Liver (tissue), 3 donors: ENCODE measurements around the gene RBMS3.

ENCODE experiments used
- ATF3 ChIP-seq: IDR thresholded peaks from 2 replicates; pipeline ENCODE4 v1.6.1; 2016; ENCODE audit warnings: antibody characterized with exemption
- FOXA1 ChIP-seq: IDR thresholded peaks from 2 replicates; pipeline ENCODE4 v1.6.1; 2016; ENCODE audit warnings: antibody characterized with exemption
- TAF1 ChIP-seq: conservative IDR thresholded peaks from 2 replicates; pipeline ENCODE4 v1.6.1; 2016; ENCODE audit warnings: antibody characterized with exemption, mild to moderate bottlenecking
- TF ChIP-seq, protein P1 (sequence below): fragments of 150-350 bp; IDR thresholded peaks from 2 replicates; pipeline ENCODE4 v1.5.1; 2017; ENCODE audit warnings: improper control_type of control experiment, low read depth, low read length; ENCODE audit not compliant: missing input control
- TF ChIP-seq, protein P2 (sequence below): IDR thresholded peaks from 2 replicates; pipeline ENCODE4 v1.6.1; 2016; ENCODE audit warnings: antibody characterized with exemption
- TF ChIP-seq, protein P3 (sequence below): IDR thresholded peaks from 2 replicates; pipeline ENCODE4 v1.6.1; 2016; ENCODE audit warnings: antibody characterized with exemption, mild to moderate bottlenecking
- donor health status: healthy.
- donor health status: healthy.

DNA sequence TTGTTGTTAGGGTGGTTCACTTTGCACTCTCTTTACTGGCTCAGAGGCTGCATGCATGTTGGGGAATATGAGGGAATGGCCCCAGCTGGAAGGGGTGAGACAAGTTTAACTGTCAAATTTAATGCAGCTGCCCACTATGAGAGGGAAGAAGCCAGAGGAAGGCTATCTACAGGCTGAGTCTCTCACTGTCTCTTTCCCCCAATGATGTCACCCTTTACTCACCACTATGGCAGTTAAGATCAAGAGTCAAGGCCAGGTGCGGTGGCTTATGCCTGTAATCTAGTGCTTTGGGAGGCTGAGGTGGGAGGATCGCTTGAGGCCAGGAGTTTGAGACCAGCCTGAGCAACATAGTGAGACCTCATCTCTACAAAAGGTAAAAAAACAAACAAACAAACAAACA, 12.2 kb upstream of the RBMS3 start:
- TF ChIP-seq FOXA1 (no peak), TAF1 (no peak), ATF3 (no peak)
- TF ChIP-seq, protein P1, sequence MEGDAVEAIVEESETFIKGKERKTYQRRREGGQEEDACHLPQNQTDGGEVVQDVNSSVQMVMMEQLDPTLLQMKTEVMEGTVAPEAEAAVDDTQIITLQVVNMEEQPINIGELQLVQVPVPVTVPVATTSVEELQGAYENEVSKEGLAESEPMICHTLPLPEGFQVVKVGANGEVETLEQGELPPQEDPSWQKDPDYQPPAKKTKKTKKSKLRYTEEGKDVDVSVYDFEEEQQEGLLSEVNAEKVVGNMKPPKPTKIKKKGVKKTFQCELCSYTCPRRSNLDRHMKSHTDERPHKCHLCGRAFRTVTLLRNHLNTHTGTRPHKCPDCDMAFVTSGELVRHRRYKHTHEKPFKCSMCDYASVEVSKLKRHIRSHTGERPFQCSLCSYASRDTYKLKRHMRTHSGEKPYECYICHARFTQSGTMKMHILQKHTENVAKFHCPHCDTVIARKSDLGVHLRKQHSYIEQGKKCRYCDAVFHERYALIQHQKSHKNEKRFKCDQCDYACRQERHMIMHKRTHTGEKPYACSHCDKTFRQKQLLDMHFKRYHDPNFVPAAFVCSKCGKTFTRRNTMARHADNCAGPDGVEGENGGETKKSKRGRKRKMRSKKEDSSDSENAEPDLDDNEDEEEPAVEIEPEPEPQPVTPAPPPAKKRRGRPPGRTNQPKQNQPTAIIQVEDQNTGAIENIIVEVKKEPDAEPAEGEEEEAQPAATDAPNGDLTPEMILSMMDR: no peak
- TF ChIP-seq, protein P2, sequence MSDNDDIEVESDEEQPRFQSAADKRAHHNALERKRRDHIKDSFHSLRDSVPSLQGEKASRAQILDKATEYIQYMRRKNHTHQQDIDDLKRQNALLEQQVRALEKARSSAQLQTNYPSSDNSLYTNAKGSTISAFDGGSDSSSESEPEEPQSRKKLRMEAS: no peak
- TF ChIP-seq, protein P3, sequence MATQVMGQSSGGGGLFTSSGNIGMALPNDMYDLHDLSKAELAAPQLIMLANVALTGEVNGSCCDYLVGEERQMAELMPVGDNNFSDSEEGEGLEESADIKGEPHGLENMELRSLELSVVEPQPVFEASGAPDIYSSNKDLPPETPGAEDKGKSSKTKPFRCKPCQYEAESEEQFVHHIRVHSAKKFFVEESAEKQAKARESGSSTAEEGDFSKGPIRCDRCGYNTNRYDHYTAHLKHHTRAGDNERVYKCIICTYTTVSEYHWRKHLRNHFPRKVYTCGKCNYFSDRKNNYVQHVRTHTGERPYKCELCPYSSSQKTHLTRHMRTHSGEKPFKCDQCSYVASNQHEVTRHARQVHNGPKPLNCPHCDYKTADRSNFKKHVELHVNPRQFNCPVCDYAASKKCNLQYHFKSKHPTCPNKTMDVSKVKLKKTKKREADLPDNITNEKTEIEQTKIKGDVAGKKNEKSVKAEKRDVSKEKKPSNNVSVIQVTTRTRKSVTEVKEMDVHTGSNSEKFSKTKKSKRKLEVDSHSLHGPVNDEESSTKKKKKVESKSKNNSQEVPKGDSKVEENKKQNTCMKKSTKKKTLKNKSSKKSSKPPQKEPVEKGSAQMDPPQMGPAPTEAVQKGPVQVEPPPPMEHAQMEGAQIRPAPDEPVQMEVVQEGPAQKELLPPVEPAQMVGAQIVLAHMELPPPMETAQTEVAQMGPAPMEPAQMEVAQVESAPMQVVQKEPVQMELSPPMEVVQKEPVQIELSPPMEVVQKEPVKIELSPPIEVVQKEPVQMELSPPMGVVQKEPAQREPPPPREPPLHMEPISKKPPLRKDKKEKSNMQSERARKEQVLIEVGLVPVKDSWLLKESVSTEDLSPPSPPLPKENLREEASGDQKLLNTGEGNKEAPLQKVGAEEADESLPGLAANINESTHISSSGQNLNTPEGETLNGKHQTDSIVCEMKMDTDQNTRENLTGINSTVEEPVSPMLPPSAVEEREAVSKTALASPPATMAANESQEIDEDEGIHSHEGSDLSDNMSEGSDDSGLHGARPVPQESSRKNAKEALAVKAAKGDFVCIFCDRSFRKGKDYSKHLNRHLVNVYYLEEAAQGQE: no peak
